DOHH2 (cell line): ENCODE results near the gene TRPM2.
"Not testable (repeated sequence)": the region's sequence is repeated elsewhere in the genome, so short reads cannot be mapped to it uniquely, and the experiment has no call there.

Experiments
- H3F3A ChIP-seq: fragments of 200-600 bp; sonication (generic), shearing (Covaris generic); 2 replicates; pipeline ENCODE4 v1.6.0; 2016; ENCODE audit warnings: antibody characterized with exemption, mild to moderate bottlenecking; ENCODE audit not compliant: control insufficient read depth, insufficient read depth
- H3K27ac ChIP-seq: fragments of 200-600 bp; sonication (generic); 2 replicates; pipeline ENCODE4 v1.5.1; 2014; ENCODE audit warnings: low read depth, mild to moderate bottlenecking, low read length, moderate library complexity
- H3K27me3 ChIP-seq: fragments of 200-600 bp; sonication (generic); 2 replicates; pipeline ENCODE4 v1.6.1; 2014; ENCODE audit warnings: mild to moderate bottlenecking, low read length, mixed read lengths; ENCODE audit not compliant: control insufficient read depth
- H3K36me3 ChIP-seq: fragments of 200-600 bp; sonication (generic); 2 replicates; pipeline ENCODE4 v1.6.1; 2014; ENCODE audit warnings: mild to moderate bottlenecking, low read length, moderate library complexity, mixed read lengths; ENCODE audit not compliant: control insufficient read depth
- H3K4me1 ChIP-seq: fragments of 200-600 bp; sonication (generic); 2 replicates; pipeline ENCODE4 v1.6.1; 2014; ENCODE audit warnings: mild to moderate bottlenecking, low read length, mixed read lengths; ENCODE audit not compliant: control insufficient read depth
- H3K4me2 ChIP-seq: fragments of 200-600 bp; sonication (generic); 2 replicates; pipeline ENCODE4 v1.6.0; 2014; ENCODE audit warnings: mild to moderate bottlenecking, low read length, moderate library complexity
- H3K4me3 ChIP-seq: fragments of 200-600 bp; sonication (generic); 2 replicates; pipeline ENCODE4 v1.5.1; 2014; ENCODE audit warnings: mild to moderate bottlenecking, low read length, mixed read lengths
- H3K79me2 ChIP-seq: fragments of 200-600 bp; sonication (generic); 2 replicates; pipeline ENCODE4 v1.6.1; 2014; ENCODE audit warnings: mild to moderate bottlenecking, low read length, mixed read lengths; ENCODE audit not compliant: control insufficient read depth
- H3K9me2 ChIP-seq: fragments of 200-600 bp; sonication (generic); replicated peaks from 2 replicates; pipeline ENCODE4 v1.6.1; 2014; ENCODE audit warnings: mild to moderate bottlenecking, low read length, mixed read lengths; ENCODE audit not compliant: control insufficient read depth
- H3K9me3 ChIP-seq: fragments of 200-600 bp; sonication (generic); 2 replicates; pipeline ENCODE4 v1.6.1; 2014; ENCODE audit warnings: antibody characterized with exemption, low read length, mixed read lengths; ENCODE audit not compliant: control insufficient read depth, insufficient read depth
- H4K20me1 ChIP-seq: fragments of 200-600 bp; sonication (generic); 2 replicates; pipeline ENCODE4 v1.6.0; 2014; ENCODE audit warnings: low read depth, mild to moderate bottlenecking, antibody characterized with exemption, low read length, moderate library complexity; ENCODE audit not compliant: control insufficient read depth, insufficient read depth
- EZH2phosphoT487 ChIP-seq: fragments of 200-600 bp; sonication (generic); IDR thresholded peaks from 2 replicates; pipeline ENCODE4 v1.6.1; 2017; ENCODE audit warnings: borderline replicate concordance, mild to moderate bottlenecking, antibody characterized with exemption, low read length, moderate library complexity, mixed read lengths
- TF ChIP-seq, protein P1 (sequence below): fragments of 200-600 bp; sonication (generic); IDR thresholded peaks from one replicate; pipeline ENCODE4 v1.5.1; 2014; ENCODE audit warnings: antibody characterized with exemption, mild to moderate bottlenecking, low read depth, low read length; ENCODE audit not compliant: poor library complexity, severe bottlenecking

TRPM2 gene

DNA sequence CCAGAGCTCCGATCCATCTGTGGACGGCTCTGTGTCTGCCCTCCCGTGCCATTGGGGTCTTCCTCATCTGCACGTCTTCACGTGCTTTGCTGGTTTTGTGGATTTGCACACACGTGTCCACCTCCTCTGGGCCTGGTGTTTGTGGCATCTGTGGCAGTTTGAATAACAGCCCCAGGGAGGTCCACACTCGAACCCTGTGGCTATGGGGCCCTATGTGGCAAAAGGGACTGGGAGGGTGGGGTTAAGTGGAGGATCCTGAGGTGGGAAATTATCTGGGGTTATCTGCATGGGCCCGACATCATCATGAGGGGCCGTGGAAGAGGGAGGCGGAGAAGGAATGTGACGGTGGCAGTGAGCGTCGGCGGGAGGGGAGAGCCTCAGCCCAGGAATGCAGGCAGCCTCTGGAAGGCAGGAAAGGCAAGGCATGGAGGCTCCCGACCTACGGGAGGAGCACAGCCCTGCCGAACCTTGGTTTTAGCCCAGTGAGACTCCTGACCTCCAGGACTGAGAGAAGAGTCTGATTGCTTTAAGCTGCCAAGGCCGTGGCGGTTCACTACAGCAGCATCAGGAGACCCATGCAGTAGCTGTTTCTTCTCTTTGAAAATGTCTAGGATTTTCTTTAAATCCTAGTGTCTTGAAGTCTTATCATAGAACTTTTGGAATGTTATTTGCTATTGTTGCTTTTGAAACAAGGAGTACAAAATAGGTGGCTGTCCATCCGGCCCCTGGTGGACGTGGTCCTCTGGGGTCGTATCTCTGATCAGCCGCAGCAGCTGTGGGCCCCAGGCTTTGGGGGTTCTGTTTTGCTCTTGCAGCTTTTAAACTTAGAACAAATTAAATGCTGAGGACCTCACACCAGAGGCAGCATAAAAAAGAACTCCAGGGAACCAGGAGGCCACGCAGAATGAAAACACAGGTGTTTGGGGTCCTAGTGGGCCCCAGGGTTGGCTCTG, 61.9 kb downstream of the TRPM2 start:
- Histone ChIP-seq H4K20me1 (no peaks in the 10 kb centered on the region), H3K27me3 (no peaks in the 10 kb centered on the region), H3K4me2 (no peak overlapping the region), H3K9me2 (no peaks in the 10 kb centered on the region), H3K36me3 (no peaks in the 10 kb centered on the region), H3K4me3 (no peak overlapping the region), H3K4me1 (no peaks in the 10 kb centered on the region), H3K79me2 (no peaks in the 10 kb centered on the region), H3K9me3 (peaks cover 57% of the 10 kb centered on the region), H3F3A (no peaks in the 10 kb centered on the region), H3K27ac (no peak overlapping the region)
- no peak for TF ChIP-seq EZH2phosphoT487
- TF ChIP-seq, protein P1, sequence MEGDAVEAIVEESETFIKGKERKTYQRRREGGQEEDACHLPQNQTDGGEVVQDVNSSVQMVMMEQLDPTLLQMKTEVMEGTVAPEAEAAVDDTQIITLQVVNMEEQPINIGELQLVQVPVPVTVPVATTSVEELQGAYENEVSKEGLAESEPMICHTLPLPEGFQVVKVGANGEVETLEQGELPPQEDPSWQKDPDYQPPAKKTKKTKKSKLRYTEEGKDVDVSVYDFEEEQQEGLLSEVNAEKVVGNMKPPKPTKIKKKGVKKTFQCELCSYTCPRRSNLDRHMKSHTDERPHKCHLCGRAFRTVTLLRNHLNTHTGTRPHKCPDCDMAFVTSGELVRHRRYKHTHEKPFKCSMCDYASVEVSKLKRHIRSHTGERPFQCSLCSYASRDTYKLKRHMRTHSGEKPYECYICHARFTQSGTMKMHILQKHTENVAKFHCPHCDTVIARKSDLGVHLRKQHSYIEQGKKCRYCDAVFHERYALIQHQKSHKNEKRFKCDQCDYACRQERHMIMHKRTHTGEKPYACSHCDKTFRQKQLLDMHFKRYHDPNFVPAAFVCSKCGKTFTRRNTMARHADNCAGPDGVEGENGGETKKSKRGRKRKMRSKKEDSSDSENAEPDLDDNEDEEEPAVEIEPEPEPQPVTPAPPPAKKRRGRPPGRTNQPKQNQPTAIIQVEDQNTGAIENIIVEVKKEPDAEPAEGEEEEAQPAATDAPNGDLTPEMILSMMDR = no peak

DNA sequence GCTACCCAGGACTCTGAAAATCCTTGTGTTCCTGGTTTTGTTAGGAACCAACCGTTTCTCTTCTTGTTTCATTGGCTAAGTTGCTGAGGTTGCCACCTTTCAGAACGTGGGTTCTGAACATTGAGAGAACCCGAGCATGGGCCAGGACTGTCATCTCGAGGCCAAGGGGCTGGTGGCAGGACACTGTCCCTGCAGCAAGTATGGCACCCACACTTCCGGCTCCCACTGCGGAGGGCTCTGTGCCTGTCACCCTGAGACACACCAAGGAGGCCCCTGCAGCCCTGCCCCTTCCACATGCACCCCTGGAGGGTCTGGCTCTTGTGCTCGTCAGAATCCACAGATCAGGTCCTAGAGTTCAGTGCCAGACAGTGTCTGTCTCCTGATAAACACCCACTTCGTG, 62.8 kb downstream of the TRPM2 start:
- Histone ChIP-seq H3F3A (no peaks in the 10 kb centered on the region), H3K4me2 (no peak overlapping the region)
- TF ChIP-seq, protein P1 = no peak
- TF ChIP-seq EZH2phosphoT487 = no peak

DNA sequence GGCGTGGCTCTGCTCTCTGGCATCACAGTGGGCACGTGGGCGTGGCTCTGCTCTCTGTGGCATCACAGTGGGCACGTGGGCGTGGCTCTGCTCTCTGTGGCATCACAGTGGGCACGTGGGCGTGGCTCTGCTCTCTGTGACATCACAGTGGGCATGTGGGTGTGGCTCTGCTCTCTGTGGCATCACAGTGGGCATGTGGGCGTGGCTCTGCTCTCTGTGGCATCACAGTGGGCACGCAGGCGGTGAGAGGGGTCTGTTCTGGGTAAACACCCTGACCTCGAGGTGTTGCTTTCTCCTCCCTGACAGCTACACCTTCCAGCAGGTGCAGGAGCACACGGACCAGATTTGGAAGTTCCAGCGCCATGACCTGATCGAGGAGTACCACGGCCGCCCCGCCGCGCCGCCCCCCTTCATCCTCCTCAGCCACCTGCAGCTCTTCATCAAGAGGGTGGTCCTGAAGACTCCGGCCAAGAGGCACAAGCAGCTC, 64.2 kb downstream of the TRPM2 start:
- not testable (repeated sequence) for H3K9me2 ChIP-seq, H4K20me1 ChIP-seq, H3K4me3 ChIP-seq, H3F3A ChIP-seq, H3K4me1 ChIP-seq, H3K36me3 ChIP-seq, H3K4me2 ChIP-seq, H3K27ac ChIP-seq, H3K79me2 ChIP-seq, H3K27me3 ChIP-seq
- H3K9me3 ChIP-seq = peaks cover 57% of the 10 kb centered on the region

More for the DNA sequence above, 62.8 kb downstream of the TRPM2 start:
- peaks cover 57% of the 10 kb centered on the region for H3K9me3 ChIP-seq
- H3K27me3 ChIP-seq = no peaks in the 10 kb centered on the region
- no peaks in the 10 kb centered on the region for H3K4me1 ChIP-seq
- no peaks in the 10 kb centered on the region for H3K36me3 ChIP-seq
- H3K79me2 ChIP-seq = no peaks in the 10 kb centered on the region
- H3K4me3 ChIP-seq = no peak overlapping the region
- H4K20me1 ChIP-seq = no peaks in the 10 kb centered on the region
- H3K27ac ChIP-seq = no peak overlapping the region
- no peaks in the 10 kb centered on the region for H3K9me2 ChIP-seq
